Measurements from ENCODE around the gene UBE3A.
"Not testable (repeated sequence)": the region's sequence is repeated elsewhere in the genome, so short reads cannot be mapped to it uniquely, and the experiment has no call there.

UBE3A gene

GRCh38 chr15:25438601-25439368, at the start of gene UBE3A:
UBE3A (minus strand) TSS chr15:25439024; CDS start chr15:25409107, 29,917 bp downstream.
- DNase-seq = peak; percentile 77

DNA sequence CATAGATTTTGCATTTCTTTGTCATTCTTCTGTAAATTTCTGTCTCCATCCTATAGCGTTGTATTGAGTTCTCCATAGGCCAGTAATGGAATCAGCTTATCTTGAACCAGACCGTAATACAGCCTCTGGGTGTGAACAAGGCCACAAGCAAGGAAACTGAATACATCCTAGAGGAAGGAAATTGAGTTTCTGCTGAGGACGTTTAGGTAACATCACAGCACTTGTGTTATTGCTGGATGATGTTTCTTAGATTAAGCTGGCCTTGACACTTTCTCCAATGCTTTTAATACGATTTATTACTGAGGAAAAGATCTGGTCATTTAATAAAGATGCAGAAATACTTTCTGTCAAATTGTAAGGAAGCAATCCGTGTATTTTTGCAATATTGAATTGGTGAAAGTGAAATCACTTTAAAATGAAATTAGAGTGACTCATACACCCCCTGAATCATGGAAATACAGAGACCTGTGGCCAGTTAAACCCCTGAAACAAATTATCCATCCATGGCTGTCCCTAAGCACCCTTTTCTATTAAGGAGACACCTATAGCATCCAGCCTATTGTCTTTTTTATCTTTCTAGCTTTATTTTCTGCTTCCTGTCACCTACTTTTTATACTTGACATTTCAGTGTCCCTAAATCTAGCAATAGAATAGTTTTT, 48.5 kb upstream of the UBE3A start:
- DNase-seq = no peak

GRCh38 chr15:25486051-25486450, 47.2 kb upstream of the UBE3A start:
- no peak for DNase-seq

DNA sequence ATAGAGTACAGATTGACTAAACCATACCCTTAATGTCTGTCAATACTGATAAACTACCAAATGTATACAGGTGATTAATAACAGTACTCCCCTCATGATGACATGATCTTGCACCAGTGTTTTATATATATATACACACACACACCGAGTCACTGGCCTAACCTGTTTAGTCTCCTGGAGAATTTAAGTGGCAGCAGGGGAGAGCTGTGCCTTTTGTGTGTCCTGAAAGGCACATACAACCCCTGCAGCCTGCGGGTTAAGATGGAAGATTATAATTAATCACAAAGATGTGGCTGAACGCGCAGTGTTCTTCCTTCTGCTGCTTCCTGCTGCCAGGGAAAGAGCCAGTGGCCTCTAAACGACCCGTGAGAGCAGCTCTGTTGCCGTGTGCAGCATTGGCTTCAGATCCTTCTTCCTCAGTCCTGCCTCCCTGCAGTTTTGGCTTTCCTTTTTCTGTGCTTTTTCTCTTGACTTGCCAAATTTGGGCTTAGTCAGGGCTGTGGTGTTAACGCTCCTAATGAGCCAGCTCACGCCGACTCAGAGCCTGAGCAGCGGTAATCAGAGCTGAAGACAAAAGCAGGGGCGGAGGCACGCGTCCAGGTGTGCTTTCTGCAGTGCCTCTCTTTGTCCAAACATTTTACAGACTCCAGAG, 42.5 kb upstream of the UBE3A start:
- peak; percentile 10 for DNase-seq

GRCh38 chr15:25478313-25478712, 39.5 kb upstream of the UBE3A start:
- DNase-seq = no peak

GRCh38 chr15:25477816-25478215, 39.0 kb upstream of the UBE3A start:
- DNase-seq = no peak

GRCh38 chr15:25474251-25474650, 35.4 kb upstream of the UBE3A start:
- no peak for DNase-seq

DNA sequence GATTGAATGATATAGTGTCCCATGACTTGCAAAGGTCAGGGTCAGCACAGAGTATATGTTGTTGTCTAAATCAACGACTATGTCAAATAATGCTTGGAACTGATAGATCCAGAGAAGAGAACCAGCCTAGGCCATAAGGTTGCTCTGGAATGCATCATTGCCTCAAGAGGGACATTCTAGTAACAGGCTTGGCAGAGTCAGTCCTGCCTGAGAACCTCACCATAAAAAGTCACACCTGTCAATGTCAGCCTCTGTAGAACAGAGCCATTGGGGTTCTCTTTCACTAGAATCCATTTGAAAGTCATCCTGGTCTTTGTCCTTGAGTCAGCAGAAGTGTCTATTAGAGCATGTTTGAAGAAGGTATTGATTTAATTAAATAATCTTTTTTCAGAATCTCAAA, 31.4 kb upstream of the UBE3A start:
- no peak for DNase-seq

DNA sequence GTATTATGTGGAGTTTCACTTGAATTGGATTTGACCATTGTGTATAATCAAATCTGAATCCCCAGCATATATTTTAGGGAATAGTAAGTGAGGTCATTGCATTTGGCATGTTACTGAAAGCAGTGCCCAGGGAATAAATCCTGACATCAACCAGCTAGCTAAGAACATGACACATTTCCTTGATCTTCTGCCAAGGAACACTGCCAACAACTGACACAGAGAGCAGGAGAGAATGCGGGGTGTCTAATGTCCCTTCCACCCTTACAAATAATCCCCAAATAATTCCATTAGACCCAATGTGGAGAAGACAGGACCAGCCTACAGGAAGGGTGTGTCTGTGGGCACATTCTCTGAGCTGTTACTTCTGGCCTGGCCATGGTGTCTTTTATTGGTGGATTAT, 30.6 kb upstream of the UBE3A start:
- DNase-seq = no peak

DNA sequence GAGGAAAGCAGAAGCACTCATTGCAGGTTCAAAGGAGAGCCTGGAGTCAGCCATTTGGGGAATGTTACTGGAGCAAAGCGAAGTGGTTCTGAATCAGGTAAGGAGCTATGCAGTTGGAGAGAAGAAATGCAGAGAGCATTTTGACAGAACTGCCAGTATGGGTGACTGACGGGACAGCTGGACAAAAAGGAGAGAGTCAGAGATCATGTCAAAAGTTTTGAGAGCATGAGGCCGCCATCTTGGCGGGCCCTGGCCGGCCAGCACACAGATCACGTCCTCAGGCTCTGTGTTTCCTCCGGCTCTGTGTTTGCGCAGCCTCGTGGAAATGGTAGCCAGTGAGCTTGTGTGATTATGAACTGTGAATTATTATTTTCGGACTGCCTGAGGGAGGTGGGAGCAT, 29.8 kb upstream of the UBE3A start:
- DNase-seq = no peak

GRCh38 chr15:25465835-25466234, 27.0 kb upstream of the UBE3A start:
- no peak for DNase-seq

DNA sequence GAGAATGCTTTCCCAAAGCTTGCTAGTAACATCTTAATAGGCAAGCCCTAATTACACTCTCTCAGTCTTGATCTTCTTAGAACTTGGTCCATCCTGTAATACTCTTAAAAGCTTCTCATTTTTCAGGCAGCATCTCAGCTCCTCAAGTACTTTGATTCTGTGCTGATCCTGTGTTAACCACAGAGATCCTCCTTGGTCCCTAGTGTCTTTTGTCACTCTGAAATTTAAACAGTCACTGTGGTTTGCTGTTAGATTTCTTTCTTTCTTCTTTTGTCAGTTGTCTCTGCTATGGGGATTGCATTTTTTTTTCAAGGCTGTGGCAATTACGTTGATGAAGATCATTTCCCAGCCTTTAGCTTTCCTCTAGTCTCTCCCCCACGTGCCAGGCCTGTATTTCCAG, 26.0 kb upstream of the UBE3A start:
- DNase-seq = no peak

- no peak for DNase-seq
These were observed 25.6 kb upstream of the UBE3A start for GRCh38 chr15:25464383-25464782.

GRCh38 chr15:25456196-25456595, 17.4 kb upstream of the UBE3A start:
- no peak for DNase-seq

DNA sequence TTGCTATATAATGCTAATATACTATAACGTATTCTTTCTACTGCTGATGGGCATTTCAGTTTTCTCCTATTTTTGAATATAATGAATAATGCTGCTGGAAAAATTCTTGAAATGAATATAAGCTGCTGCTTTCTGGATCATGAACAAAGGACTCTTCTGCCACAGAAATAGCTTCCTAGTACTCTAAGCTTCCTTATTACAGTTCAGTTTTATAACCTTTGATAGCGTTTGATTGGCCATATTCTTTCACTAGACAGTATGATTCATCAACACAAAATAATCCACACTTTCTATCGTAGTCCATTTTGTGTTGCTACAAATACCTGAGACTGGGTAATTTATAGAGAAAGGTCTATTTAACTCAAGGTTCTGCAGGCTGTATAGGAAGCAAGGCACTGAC, 16.4 kb upstream of the UBE3A start:
- DNase-seq = no peak

DNA sequence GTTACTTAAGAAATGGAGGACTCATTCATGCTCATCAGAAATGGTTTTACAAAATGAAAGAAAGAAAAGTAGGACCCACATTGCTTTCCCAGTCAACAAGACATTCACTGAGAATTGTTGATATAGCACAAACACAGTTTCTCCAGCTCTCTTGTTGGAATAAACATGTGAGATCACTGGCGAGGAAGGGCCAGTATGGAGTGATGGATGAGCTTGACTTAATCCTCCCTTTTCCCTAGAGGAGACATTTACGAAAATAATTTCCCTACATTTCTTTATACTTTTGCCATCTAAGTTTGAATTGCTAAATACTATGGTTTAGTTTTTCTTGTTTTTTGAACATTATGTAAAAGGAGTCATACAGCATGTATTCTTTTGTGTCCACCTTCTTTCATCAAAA, 15.9 kb upstream of the UBE3A start:
- DNase-seq = no peak

DNA sequence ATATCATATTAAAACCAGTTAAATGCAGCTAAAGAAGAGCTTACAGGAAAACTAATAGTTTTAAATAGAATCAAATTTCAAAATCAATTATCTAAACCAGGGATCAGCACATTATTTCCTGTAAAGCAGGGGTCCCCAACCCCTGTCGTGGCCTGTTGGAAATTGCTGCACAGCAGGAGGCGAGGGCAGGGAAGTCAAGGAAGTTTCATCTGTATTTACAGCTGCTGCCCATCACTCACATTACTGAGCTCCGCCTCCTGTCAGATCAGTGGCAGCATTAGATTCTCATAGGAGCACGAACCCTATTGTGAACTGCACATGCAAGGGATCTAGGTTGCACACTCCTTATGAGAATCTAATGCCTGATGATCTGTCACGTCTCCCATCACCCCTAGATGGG, 14.4 kb upstream of the UBE3A start:
- not testable (repeated sequence) for DNase-seq

GRCh38 chr15:25451501-25451900, 12.7 kb upstream of the UBE3A start:
- no peak for DNase-seq

- no peak for DNase-seq
These were observed 11.3 kb upstream of the UBE3A start for GRCh38 chr15:25450163-25450562.

GRCh38 chr15:25446076-25446475, 7.3 kb upstream of the UBE3A start:
- no peak for DNase-seq

DNA sequence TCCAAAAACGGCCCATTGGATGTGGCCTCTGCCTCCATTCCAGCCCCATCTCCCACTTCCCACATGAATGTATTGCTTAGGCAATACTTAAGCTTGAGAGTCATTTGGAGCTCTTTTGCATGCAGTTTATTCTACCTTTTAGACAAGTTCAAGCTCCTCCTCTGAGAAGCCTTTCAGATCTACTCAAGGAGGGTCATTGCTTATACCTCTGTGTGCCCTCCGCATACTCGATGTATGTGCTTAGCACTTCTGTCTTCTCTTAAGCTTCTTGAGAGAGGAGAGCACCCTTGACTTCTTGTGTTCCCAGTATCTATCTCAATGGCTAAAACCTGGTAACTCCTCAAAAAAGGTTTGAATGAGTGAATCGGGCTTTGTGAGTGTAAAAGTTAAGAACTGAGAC, 6.6 kb upstream of the UBE3A start:
- DNase-seq = no peak

DNA sequence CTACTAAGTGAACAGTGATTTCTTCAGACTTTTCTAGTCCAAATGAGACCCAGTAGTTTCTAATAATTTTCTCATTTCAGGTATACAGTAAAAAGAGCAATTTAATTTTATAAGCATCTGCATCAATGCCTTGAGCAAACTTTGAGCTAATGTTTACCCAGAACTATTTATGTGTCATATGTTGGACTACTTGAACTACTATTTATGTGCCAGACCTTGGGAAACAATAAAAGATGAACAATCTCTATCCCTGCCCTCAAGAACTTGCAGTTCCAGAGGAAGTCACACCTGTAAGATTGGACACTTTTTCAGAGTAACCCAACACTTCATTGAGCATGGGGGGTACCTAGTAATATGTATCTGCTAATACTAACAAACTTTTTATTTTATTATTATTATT, 2.3 kb upstream of the UBE3A start:
- DNase-seq = no peak

DNA sequence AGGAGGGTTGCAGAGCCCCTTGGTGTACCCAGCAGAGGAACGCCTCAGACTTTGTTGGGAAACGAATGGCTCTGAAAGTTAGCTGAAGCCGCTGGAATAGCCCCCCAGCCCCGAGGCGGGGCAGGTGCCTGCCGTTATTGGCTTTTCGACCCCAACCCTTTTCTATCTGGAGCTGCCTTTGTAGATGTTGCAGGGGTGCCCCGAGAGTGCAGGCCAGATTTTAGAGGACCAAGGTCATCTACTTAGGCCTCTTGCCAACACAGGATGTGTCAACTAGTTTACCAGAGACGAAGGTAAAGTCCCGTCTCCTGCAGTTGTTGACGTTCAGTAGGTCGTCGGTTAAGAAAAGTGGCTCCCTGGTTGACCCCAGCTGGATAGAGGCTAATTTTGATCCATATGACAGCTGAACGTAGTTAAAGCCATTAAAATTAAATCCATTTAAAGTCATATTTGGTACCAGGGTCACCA, 579 bp upstream of the UBE3A start:
- DNase-seq = no peak
